Neural crest cell (in vitro differentiated cells): ENCODE data around the gene PSMB4. TPM values are rescaled to one million over a fixed set of nuclear protein-coding genes. Genes with fewer than 3 reads are reported as not detected.
A peak's percentile ranks its signal among the peaks of the same experiment; 100 is the strongest.

Experiments used
- DNase-seq: peaks from one replicate; pipeline ENCODE4 v3.0.0; 2021; ENCODE audit warnings: low read depth, mixed read lengths, low spot score
- H3K27ac Mint-ChIP-seq: one replicate; pipeline ENCODE4 v1.8.0; 2021; ENCODE audit warnings: mild to moderate bottlenecking, mixed read lengths; ENCODE audit not compliant: unreplicated experiment
- H3K27me3 Mint-ChIP-seq: 2 replicates; pipeline ENCODE4 v1.8.0; 2021; ENCODE audit warnings: low read depth, mild to moderate bottlenecking, mixed read lengths
- H3K36me3 Mint-ChIP-seq: 2 replicates; pipeline ENCODE4 v1.8.0; 2021; ENCODE audit warnings: low read depth, mild to moderate bottlenecking, mixed read lengths
- H3K4me1 Mint-ChIP-seq: 2 replicates; pipeline ENCODE4 v1.8.0; 2021; ENCODE audit warnings: mixed read lengths
- H3K4me3 Mint-ChIP-seq: one replicate; pipeline ENCODE4 v1.8.0; 2021; ENCODE audit warnings: mild to moderate bottlenecking, mixed read lengths
- H3K9me3 Mint-ChIP-seq: 2 replicates; pipeline ENCODE4 v1.8.0; 2021; ENCODE audit warnings: mixed read lengths
- CTCF ChIP-seq: fragments of 200-600 bp; sonication (generic); conservative IDR thresholded peaks from 2 replicates; pipeline ENCODE4 v1.5.0; 2021; ENCODE audit warnings: antibody characterized with exemption, mild to moderate bottlenecking
- total RNA-seq: library from RNA; stranded (reverse); gene quantifications from 2 replicates; pipeline ENCODE4 v1.2.1, GENCODE V29; 2021

The PSMB4 gene
- total RNA-seq, 1 donor from 2014 or later = 279 TPM

GRCh38 chr1:151406176-151406575 lies 6.8 kb downstream of the PSMB4 start:
- no peaks in the 10 kb centered on the region for H3K9me3 Mint-ChIP-seq
- peaks cover 24% of the 10 kb centered on the region for H3K36me3 Mint-ChIP-seq
- peak overlapping the region; percentile 60 for H3K27ac Mint-ChIP-seq
- peaks cover 5% of the 10 kb centered on the region for H3K4me1 Mint-ChIP-seq
- no peak for TF ChIP-seq CTCF
- H3K27me3 Mint-ChIP-seq = no peaks in the 10 kb centered on the region
- DNase-seq = no peak
- H3K4me3 Mint-ChIP-seq = no peak overlapping the region

DNA sequence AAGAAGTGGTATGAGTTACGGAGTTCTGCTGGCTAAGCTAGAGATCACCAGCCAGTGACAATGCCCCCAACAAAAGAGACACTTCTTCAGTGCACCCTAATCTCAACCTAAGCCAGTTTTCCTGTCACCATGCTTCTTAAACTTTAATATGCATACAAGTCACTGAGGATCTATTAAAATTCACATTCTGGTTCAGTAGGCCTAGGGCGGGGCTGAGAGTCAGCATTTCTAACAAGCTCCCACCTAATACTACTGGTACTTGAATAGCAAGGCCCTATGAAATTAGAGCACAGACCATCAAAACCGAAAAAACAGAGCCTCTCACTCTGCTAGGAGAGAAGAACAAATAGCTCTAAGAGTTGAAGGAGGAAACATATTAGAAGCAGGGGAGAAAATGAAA lies 7.9 kb downstream of the PSMB4 start:
- no peak for DNase-seq
- Mint-ChIP-seq H3K9me3 (no peaks in the 10 kb centered on the region), H3K27ac (no peak overlapping the region), H3K36me3 (peaks cover 24% of the 10 kb centered on the region), H3K4me3 (no peak overlapping the region), H3K27me3 (no peaks in the 10 kb centered on the region), H3K4me1 (no peaks in the 10 kb centered on the region)
- TF ChIP-seq CTCF = no peak

DNA sequence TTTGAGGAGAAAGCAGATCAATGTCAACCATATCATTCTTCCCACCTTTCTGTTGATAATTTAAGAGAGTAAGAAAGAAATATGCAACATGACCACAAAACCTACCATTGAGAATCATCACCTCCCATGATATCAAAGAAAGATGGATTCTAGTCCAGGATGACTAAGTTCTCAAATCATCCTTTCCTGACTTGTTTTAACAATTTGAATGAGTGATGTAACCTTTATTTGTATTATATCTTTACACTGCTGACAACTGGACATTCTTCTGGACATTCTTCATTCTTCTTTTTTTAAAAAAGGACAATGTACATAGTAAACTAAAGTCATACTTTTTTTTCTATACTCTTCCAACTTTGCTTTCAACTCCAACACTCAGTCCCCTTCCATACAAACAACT lies 9.5 kb downstream of the PSMB4 start:
- Mint-ChIP-seq H3K27me3 (no peaks in the 10 kb centered on the region), H3K36me3 (peaks cover 25% of the 10 kb centered on the region), H3K9me3 (no peaks in the 10 kb centered on the region), H3K27ac (no peak overlapping the region), H3K4me1 (no peaks in the 10 kb centered on the region), H3K4me3 (no peak overlapping the region)
- no peak for DNase-seq
- no peak for TF ChIP-seq CTCF

GRCh38 chr1:151411884-151412283 lies 12.5 kb downstream of the PSMB4 start:
- H3K36me3 Mint-ChIP-seq = peaks cover 23% of the 10 kb centered on the region
- no peak for DNase-seq
- no peaks in the 10 kb centered on the region for H3K9me3 Mint-ChIP-seq
- H3K4me1 Mint-ChIP-seq = no peaks in the 10 kb centered on the region
- no peak overlapping the region for H3K27ac Mint-ChIP-seq
- H3K27me3 Mint-ChIP-seq = no peaks in the 10 kb centered on the region
- H3K4me3 Mint-ChIP-seq = no peak overlapping the region
- TF ChIP-seq CTCF = no peak

- H3K9me3 Mint-ChIP-seq = no peaks in the 10 kb centered on the region
- no peak for DNase-seq
- no peak overlapping the region for H3K27ac Mint-ChIP-seq
These were observed 16.9 kb downstream of the PSMB4 start for GRCh38 chr1:151416231-151416630.

More at GRCh38 chr1:151416231-151416630, 16.9 kb downstream of the PSMB4 start:
- no peaks in the 10 kb centered on the region for H3K27me3 Mint-ChIP-seq
- TF ChIP-seq CTCF = no peak
- no peak overlapping the region for H3K4me3 Mint-ChIP-seq
- peaks cover 23% of the 10 kb centered on the region for H3K36me3 Mint-ChIP-seq
- no peaks in the 10 kb centered on the region for H3K4me1 Mint-ChIP-seq
